AG04450 (cell line): ENCODE measurements around the gene CLEC10A. TPM values are rescaled to one million over a fixed set of nuclear protein-coding genes. Genes with fewer than 3 reads are reported as not detected.

Experiments used
- CTCF ChIA-PET: fragments of 300-600, 350-600 bp; formaldehyde crosslinking; extraction: SDS; loops from one replicate; lab custom pipeline; 2022; ENCODE audit warnings: antibody characterized with exemption, inconsistent platforms; lab: Charles Lee
- POLR2A ChIA-PET: fragments of 350-600 bp; formaldehyde crosslinking; extraction: SDS; loops from one replicate; lab custom pipeline; 2021; ENCODE audit warnings: antibody characterized with exemption, inconsistent platforms; lab: Yijun Ruan, JAX
- DNase-seq: peaks from one replicate; pipeline ENCODE4 v3.0.0-alpha.2; 2011; ENCODE audit warnings: low read depth, low spot score
- H3K27ac ChIP-seq: one replicate; pipeline ENCODE4 v1.5.1; 2012; ENCODE audit warnings: low read depth, low read length, control low read depth
- H3K27me3 ChIP-seq: one replicate; pipeline ENCODE4 v1.6.0; 2012; ENCODE audit warnings: low read length; ENCODE audit not compliant: control insufficient read depth, insufficient read depth
- H3K4me3 ChIP-seq: 2 replicates; pipeline ENCODE4 v1.5.1; 2011; ENCODE audit warnings: mild to moderate bottlenecking, low read depth, low read length, control low read depth
- H3K9me3 ChIP-seq: 2 replicates; pipeline ENCODE4 v1.5.1; 2012; ENCODE audit warnings: low read length; ENCODE audit not compliant: control insufficient read depth, insufficient read depth
- CTCF ChIP-seq: IDR thresholded peaks from 2 replicates; pipeline ENCODE4 v1.5.1; 2011; ENCODE audit warnings: low read depth, low read length, control low read depth, inconsistent platforms
- polyA plus RNA-seq: library from polyadenylated mRNA; depleted of rRNA; stranded (reverse); fragments of >200 nt; gene quantifications from 2 replicates; pipeline ENCODE4 v1.2.3, GENCODE V29; 2011

Gene CLEC10A
- polyA plus RNA-seq, 1 experiment: not detected

DNA sequence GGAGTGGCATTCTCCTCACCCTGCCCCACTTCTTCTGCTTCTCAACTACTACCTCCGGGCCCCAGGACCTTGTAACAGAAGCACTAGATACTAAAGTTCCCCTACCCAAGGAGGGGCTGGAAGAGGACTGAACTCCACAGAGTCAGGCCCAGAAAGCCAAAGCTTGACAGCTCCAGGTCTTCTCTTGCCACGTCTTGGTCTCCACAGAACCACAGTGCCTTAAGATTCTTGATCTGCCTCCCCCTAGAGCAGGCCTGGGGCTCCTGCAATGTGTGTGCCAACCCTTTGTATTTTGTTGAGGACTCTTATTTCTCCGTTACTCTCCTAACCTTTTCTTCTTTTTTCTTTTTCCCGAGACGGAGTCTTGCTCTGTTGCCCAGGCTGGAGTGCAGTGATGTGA lies 40.2 kb downstream of the CLEC10A start:
- ChIA-PET CTCF (interaction anchor here (1.7 kb wide), 1 partner anchor 137 kb away, joined by 5 read pairs; no protein-coding TSS in a partner anchor), POLR2A (no interaction called here)
- H3K27ac ChIP-seq: no peak overlapping the region
- DNase-seq: no peak
- H3K4me3 ChIP-seq: no peak overlapping the region
- no peak for TF ChIP-seq CTCF
- H3K27me3 ChIP-seq: peaks cover 23% of the 10 kb centered on the region
- no peaks in the 10 kb centered on the region; the same call in 1 of the 2 replicates for H3K9me3 ChIP-seq

DNA sequence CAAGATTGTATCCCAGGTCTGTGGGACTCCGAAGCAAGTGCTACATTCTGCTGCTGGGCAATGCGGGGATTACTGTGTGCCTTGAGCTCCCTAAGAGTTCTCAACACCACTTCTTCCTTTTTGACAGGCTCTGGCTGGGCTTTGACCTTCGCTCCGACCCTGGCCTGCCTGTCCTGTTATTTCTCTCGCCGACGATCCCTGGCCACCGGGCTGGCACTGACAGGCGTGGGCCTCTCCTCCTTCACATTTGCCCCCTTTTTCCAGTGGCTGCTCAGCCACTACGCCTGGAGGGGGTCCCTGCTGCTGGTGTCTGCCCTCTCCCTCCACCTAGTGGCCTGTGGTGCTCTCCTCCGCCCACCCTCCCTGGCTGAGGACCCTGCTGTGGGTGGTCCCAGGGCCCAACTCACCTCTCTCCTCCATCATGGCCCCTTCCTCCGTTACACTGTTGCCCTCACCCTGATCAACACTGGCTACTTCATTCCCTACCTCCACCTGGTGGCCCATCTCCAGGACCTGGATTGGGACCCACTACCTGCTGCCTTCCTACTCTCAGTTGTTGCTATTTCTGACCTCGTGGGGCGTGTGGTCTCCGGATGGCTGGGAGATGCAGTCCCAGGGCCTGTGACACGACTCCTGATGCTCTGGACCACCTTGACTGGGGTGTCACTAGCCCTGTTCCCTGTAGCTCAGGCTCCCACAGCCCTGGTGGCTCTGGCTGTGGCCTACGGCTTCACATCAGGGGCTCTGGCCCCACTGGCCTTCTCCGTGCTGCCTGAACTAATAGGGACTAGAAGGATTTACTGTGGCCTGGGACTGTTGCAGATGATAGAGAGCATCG lies 41.8 kb downstream of the CLEC10A start:
- no peak for DNase-seq
- Histone ChIP-seq H3K27ac (no peak overlapping the region), H3K4me3 (no peak overlapping the region), H3K9me3 (no peaks in the 10 kb centered on the region; the same call in 1 of the 2 replicates), H3K27me3 (peaks cover 13% of the 10 kb centered on the region)
- TF ChIP-seq CTCF: no peak
- ChIA-PET CTCF (interaction anchor here (0.8 to 1.2 kb wide), 2 partner anchors 8 to 17 kb away, joined by 4 to 9 read pairs; no protein-coding TSS in a partner anchor), POLR2A (no interaction called here)

- H3K9me3 ChIP-seq: no peaks in the 10 kb centered on the region; the same call in 1 of the 2 replicates
- no peaks in the 10 kb centered on the region for H3K27me3 ChIP-seq
- CTCF ChIA-PET: interaction anchor here (1.0 to 1.7 kb wide), 3 partner anchors 10 to 31 kb away, joined by 3 to 22 read pairs (median 4); partner anchors contain the start of gene BCL6B
- DNase-seq: peak; percentile 83
- 0 out of 2 replicates have a peak, but pooled peaks have one; percentile 7 for TF ChIP-seq CTCF
- peak within 1 kb of the TSS; percentile 84 for H3K4me3 ChIP-seq
- H3K27ac ChIP-seq: peak within 1 kb of the TSS; percentile 75
- POLR2A ChIA-PET: interaction anchor here (0.6 kb wide), 2 partner anchors 147 to 184 kb away, joined by 3 read pairs; partner anchors contain the start of genes ACADVL and DLG4
Measured at GRCh38 chr17:7035591-7036368, 44.3 kb downstream of the CLEC10A start, which contains the start of gene SLC16A13. TSS of gene SLC16A13 (plus strand) at chr17:7036015. CDS start at chr17:7036383, 368 bp downstream.

DNA sequence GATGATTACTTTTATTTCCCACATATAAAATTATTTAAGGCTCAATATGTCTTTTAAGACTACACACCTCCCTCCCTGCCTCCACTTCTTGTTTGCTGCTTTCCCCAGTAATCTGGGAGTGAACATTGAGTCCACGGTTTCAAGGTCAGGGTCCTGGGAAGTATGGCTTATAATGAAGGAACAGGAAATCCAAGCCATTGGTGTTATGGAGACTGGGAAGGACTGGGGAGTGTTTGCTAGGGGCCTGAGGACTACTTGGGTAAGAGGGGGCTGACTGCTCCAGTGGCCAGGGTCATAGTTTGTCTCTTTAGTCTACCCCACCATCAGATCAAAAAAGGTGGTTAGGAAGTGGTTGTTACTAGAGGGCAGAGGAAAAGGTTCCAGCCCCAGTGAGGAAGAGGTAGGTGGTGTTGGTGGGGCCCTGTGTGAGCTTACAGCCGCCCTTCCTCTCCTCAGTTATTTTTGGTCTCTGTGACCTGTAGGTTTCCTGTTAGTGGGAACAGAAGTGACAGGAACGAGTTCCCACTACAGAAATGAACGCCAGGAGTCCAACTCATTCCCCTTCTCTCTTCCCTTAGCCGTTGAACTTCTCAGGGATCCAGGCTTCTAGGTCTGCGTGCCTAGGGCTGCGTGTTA lies 45.0 kb downstream of the CLEC10A start:
- TF ChIP-seq CTCF: no peak
- Histone ChIP-seq H3K4me3 (peak overlapping the region; percentile 84), H3K9me3 (no peaks in the 10 kb centered on the region; the same call in 1 of the 2 replicates), H3K27me3 (no peaks in the 10 kb centered on the region), H3K27ac (peak overlapping the region; percentile 75)
- no peak for DNase-seq
- ChIA-PET POLR2A (no interaction called here), CTCF (interaction anchor here (1.0 to 1.7 kb wide), 3 partner anchors 10 to 31 kb away, joined by 3 to 22 read pairs (median 4); partner anchors contain the start of gene BCL6B)
